Measurements from ENCODE around the gene POLR3E.
"Not testable (repeated sequence)": the region's sequence is repeated elsewhere in the genome, so short reads cannot be mapped to it uniquely, and the experiment has no call there.

The POLR3E gene

GRCh38 chr16:22335668-22336246 lies 38.5 kb downstream of the POLR3E start:
- DNase-seq (ENCODE audit: low read depth): no peak

GRCh38 chr16:22336581-22336980 lies 39.4 kb downstream of the POLR3E start:
- no peak for DNase-seq (ENCODE audit: low read depth)

- no peak for DNase-seq (ENCODE audit: low read depth)
Observed at GRCh38 chr16:22337045-22337444, 39.8 kb downstream of the POLR3E start.

- DNase-seq (ENCODE audit: low read depth): no peak
Observed at GRCh38 chr16:22337849-22338635, 40.8 kb downstream of the POLR3E start.

GRCh38 chr16:22340945-22341344 lies 43.7 kb downstream of the POLR3E start:
- DNase-seq (ENCODE audit: low read depth): no peak

DNA sequence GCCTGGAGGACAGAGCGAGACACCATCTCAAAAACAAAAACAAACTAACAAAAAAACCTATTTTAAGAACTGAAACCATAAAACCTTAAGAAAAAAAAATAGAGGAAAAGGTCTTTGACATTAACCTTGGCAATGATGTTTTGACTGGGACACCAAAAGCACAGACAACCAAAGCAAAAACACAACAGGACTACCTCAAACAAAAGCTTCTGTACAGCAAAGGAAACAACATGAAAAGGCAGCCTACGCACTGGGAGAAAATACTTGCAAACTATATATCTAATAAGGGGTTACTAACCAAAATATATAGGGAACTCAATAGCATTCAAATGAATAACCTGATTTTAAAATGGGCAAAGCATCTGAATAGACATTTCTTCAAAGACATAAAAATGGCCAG lies 44.9 kb downstream of the POLR3E start:
- no peak for DNase-seq (ENCODE audit: low read depth)

DNA sequence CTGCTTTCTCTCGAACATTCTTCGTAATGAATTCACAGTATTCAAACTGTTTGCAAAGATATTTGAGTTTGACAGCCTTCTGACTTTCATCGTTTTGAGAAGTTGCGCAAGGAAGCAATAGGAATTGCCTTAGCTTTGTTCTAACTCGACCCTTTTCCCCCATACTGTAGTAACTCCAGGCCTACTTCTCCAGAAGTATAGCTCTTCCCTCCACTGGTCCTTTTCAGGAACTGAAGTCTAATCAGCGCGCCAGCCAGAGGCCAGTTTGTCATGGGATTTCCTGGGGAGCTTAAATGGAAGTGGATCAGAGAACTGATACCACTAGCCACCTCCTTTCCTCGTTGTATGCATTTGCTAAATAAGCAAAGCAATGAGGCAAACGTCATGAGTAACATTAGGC lies 49.3 kb downstream of the POLR3E start:
- no peak for DNase-seq (ENCODE audit: low read depth)

- DNase-seq (ENCODE audit: low read depth): no peak
Observed at GRCh38 chr16:22347100-22347820, 50.1 kb downstream of the POLR3E start.

DNA sequence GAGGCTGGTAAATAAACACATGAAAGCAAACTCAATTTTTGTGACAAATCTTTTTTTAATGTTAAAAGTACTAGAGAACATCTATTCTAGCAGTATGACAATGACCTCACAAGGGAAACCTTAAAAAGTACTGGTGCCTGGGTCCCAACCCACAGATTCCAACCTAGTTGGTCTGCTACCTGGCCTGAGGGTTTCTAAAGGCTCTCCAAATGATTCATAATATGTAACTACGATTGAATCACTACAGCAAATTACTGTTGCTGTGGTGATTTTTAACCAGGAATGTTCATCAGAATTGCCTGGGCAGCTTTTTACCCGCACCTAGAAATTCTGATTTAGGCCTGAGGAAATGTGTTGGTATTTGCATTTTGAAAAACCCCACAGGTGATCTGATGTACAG lies 51.1 kb downstream of the POLR3E start:
- DNase-seq (ENCODE audit: low read depth): no peak

DNA sequence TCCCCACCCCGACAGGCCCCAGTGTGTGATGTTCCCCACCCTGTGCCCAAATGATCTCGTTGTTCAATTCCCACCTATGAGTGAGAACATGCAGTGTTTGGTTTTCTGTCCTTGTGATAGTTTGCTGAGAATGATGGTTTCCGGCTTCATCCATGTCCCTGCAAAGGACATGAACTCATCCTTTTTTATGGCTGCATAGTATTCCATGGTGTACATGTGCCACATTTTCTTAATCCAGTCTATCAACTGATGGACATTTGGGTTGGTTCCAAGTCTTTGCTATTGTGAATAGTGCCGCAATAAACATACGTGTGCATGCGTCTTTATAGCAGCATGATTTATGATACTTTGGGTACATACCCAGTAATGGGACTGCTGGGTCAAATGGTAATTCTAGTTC lies 53.8 kb downstream of the POLR3E start:
- not testable (repeated sequence) for DNase-seq (ENCODE audit: low read depth)

GRCh38 chr16:22352140-22352539 lies 54.9 kb downstream of the POLR3E start:
- DNase-seq (ENCODE audit: low read depth): no peak

GRCh38 chr16:22352723-22353122 lies 55.5 kb downstream of the POLR3E start:
- DNase-seq (ENCODE audit: low read depth): no peak

GRCh38 chr16:22353191-22353919 lies 56.1 kb downstream of the POLR3E start:
- no peak for DNase-seq (ENCODE audit: low read depth)

DNA sequence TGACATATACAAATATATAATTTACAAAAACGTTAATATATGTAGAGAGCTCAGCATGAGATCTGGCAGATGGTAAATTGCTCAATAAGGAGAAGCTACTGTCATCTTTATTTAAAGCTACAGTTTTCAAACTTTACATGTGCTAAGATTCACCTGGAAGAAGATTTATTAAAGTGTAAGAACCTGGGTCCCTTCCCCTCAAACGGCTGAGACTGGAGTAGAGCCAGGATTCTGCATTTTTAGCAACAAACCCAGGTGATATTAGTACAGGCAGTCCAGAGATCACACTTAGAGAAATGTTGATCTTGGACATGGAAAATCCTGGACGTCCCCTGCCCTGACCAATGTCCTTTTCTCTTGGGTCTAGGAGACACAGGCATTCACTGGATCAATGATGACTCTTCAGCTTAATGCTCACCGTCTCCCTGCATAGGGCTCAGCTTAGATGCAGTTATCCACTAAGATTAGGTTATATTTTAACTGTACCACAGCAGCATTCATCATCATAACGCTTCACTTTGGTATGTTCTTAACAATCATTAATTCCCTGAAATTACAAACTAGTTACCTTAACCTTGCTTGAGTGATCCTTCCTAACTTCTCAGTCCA lies 56.8 kb downstream of the POLR3E start:
- no peak for DNase-seq (ENCODE audit: low read depth)

DNA sequence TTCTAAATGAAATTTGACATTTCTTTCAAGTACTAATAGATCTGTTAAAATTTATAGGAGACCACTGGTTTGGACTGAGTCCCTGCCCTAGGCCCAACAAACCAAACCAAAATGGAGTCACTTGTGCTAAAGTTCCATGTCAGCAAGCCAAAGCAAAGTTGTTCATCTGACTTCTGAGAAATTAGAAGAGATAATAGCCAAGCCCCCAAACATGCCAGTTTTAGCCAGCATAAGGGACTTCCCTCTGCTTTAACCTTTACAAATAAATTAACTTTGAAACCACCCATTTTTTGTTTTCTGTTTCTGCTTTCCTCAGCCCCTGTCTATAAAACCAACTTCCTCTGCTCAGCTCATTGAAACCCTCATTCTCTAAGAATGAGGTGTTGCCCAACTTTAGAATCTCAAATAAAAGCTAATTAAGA lies 58.3 kb downstream of the POLR3E start:
- no peak for DNase-seq (ENCODE audit: low read depth)

DNA sequence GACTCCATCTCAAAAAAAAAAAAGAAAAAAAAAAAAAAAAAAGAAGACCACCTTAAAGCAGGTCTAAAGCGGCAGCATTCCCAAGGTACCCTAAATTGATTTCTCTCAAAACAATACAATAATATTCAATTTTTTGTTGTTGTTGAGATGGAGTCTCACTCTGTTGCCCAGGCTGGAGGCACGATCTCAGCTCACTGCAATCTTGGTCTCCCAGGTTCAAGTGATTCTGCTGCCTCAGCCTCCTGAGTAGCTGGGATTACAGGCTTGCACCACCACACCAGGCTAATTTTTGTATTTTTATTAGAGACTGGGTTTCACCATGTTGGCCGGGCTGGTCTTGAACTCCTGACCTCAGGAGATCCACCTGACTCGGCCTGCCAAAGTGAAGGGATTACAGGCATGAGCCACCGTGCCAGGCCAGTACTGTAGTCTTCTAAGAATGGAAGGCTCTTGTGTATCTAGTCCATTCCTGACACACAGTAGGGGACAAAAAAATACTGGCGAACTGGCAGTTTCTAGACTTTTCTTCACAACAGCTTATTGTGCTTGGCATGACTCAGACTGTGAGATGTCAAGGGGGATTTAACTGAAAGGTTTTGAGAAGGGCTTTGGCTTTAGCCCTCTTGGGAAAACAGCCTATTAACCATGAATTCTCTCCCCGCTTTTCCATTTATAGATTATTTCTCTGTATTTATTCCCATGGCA lies 59.9 kb downstream of the POLR3E start:
- DNase-seq (ENCODE audit: low read depth): no peak

- no peak for DNase-seq (ENCODE audit: low read depth)
Observed at GRCh38 chr16:22357635-22357971, 60.4 kb downstream of the POLR3E start.

GRCh38 chr16:22358000-22358399 lies 60.8 kb downstream of the POLR3E start:
- no peak for DNase-seq (ENCODE audit: low read depth)

GRCh38 chr16:22359679-22360078 lies 62.5 kb downstream of the POLR3E start:
- DNase-seq (ENCODE audit: low read depth): no peak

DNA sequence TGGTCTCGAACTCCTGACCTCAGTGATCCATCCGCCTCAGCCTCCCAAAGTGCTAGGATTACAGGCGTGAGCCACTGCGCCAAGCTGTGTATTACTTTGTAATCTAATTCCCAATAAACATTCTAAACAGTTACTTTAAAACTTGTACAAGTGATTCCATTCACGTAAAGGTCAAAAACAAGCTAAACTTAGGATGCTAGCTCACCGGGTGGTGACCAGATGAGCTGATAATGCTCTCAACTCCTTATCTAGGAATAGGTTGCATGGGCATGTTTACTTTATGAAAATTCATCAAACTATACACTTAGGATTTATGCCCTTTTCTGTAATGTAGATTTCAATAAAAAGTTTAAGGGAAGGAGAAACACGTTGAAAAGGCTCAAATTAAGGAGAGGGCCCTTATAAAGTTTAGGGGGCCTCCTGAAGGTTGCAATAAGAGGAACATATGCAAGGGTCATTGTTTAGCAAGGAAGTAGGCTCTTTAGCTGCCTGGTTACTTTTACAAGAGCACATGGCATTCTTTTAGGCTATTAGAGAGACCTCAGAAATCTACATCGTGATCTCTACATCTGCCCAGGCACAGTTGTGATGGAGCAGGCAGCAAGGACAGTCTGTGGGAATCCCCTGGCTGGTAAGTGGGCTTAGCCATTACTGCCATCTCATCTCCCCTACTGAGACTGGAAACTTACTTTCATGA lies 63.9 kb downstream of the POLR3E start:
- DNase-seq (ENCODE audit: low read depth): no peak

- DNase-seq (ENCODE audit: low read depth): no peak
Observed at GRCh38 chr16:22364241-22364640, 67.0 kb downstream of the POLR3E start.

All from T follicular helper cell (primary cell).